Memory B cell (primary cell): ENCODE results near the gene RMND5B.
A peak's percentile ranks its signal among the peaks of the same experiment; 100 is the strongest.

Source experiments
- ATAC-seq: fragments of 150-1000 bp; cut with Tn5 transposase; 2 replicates; pipeline ENCODE4 v1.10.0; 2021; ENCODE audit warnings: low read depth, mild to moderate bottlenecking, moderate library complexity
- DNase-seq, 2 donors: peaks; one replicate each; pipeline ENCODE4 v3.0.0; 2022; ENCODE audit warnings: low spot score in 2 of 2
- H3K27ac Mint-ChIP-seq: one replicate; pipeline ENCODE4 v1.8.0; 2022; ENCODE audit warnings: mild to moderate bottlenecking, moderate library complexity, mixed read lengths
- H3K27me3 Mint-ChIP-seq: one replicate; pipeline ENCODE4 v1.8.0; 2022; ENCODE audit warnings: mixed read lengths
- H3K36me3 Mint-ChIP-seq: one replicate; pipeline ENCODE4 v1.8.0; 2022; ENCODE audit warnings: mild to moderate bottlenecking, mixed read lengths
- H3K4me1 Mint-ChIP-seq: one replicate; pipeline ENCODE4 v1.8.0; 2022; ENCODE audit warnings: mixed read lengths
- H3K4me3 Mint-ChIP-seq: one replicate; pipeline ENCODE4 v1.8.0; 2022; ENCODE audit warnings: mild to moderate bottlenecking, moderate library complexity, mixed read lengths
- H3K9me3 Mint-ChIP-seq: one replicate; pipeline ENCODE4 v1.8.0; 2022; ENCODE audit warnings: mixed read lengths

Gene RMND5B

DNA sequence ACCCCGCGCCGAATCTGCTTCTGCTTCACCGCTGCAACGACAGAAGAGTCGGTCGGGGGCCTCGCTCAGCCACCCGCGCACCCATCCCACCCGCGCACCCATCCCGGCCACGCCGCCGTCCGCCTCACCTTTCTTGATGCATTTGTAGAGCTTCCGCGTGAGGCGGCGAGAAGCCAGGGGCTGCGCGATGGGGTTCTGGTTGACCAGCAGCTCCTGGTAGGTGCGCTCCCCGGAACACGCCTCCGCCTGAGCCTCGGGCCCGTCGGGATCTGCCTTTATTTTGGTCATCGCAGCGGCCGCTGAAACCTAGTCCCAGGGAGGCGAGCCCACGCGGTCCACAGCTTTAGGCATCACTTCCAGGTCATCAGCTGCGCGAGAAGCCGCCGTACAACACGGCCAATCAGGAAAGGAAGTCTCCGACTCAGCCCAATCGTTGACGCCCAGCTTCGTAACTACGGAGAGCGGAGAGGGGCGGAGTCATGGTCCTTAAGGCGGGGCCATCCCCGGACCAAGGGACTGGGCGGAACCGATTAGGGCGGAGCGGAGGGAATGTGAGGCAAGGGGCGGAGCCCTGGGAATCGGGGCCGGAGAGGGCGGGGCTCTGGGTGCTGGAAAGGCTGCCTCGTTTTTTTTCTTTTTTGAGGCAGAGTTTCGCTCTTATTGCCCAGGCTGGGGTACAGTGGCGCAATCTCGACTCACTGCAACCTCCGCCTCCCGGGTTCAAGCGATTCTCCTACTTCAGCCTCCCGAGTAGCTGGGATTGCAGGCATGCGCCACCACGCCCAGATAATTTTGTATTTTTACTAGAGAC, 22.9 kb downstream of the RMND5B start, which contains the start of gene NHP2:
NHP2 (minus strand) TSS at position 356 of the 811 bp plus-strand sequence; CDS start at position 288, 68 bp downstream.
- H3K4me3 Mint-ChIP-seq: peak within 1 kb of the TSS; percentile 91
- H3K4me1 Mint-ChIP-seq: peaks cover 31% of the 10 kb centered on the region
- peaks cover 7% of the 10 kb centered on the region for H3K36me3 Mint-ChIP-seq
- H3K9me3 Mint-ChIP-seq: no peaks in the 10 kb centered on the region
- peak; percentile 99 for ATAC-seq
- H3K27me3 Mint-ChIP-seq: no peaks in the 10 kb centered on the region
- DNase-seq: peak; percentile 90 to 96
- peak within 1 kb of the TSS; percentile 88 for H3K27ac Mint-ChIP-seq

DNA sequence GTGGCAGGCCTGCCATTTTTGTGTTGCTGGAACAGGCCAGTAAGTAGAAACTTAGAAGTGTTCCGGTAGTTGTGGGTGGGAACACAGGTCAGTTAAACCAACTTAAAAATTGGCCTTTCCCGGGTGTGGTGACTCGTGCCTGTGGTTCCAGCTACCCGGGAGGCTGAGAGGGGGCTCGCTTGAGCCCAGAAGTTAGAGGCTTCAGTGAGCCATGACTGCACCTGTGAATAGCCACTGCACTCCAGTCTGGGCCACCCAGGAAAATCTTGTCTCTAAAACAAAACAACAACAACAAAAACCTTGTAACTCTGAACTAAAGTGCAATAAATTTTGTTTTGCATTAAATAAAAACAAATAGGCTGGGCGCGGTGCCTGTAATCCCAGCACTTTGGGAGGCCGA, 24.3 kb downstream of the RMND5B start:
- H3K36me3 Mint-ChIP-seq: peaks cover 6% of the 10 kb centered on the region
- no peak overlapping the region for H3K4me3 Mint-ChIP-seq
- no peaks in the 10 kb centered on the region for H3K27me3 Mint-ChIP-seq
- no peaks in the 10 kb centered on the region for H3K9me3 Mint-ChIP-seq
- DNase-seq: no peak
- H3K27ac Mint-ChIP-seq: no peak overlapping the region
- peaks cover 29% of the 10 kb centered on the region for H3K4me1 Mint-ChIP-seq
- ATAC-seq: no peak

GRCh38 chr5:178160176-178160575, 29.4 kb downstream of the RMND5B start:
- Mint-ChIP-seq H3K36me3 (peaks cover 2% of the 10 kb centered on the region), H3K4me1 (peaks cover 6% of the 10 kb centered on the region), H3K27ac (no peak overlapping the region), H3K4me3 (no peak overlapping the region), H3K9me3 (no peaks in the 10 kb centered on the region), H3K27me3 (peaks cover 7% of the 10 kb centered on the region)
- ATAC-seq (no peak), DNase-seq (no peak)

DNA sequence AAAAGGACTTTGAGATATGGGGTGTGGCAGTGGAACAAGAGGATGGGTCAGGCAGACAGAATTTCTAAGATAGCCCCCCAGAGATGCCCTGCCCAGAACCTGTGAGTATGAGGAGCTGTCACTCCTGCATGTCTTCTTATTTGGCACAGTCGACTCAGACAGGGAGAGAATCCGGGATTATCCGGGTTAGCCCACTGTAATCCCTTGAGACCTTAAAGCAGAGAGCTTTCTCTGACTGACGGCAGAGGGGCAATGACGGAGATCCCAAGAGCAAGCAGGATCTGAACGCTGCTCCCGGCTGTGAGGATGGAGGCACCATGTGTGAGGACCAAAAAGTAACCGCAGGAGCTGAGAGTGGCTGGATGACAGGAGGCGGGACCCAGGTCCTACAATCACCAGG, 31.7 kb downstream of the RMND5B start:
- no peak overlapping the region for H3K27ac Mint-ChIP-seq
- H3K4me3 Mint-ChIP-seq: no peak overlapping the region
- DNase-seq (no peak), ATAC-seq (no peak)
- H3K27me3 Mint-ChIP-seq: peaks cover 7% of the 10 kb centered on the region
- H3K9me3 Mint-ChIP-seq: no peaks in the 10 kb centered on the region
- H3K36me3 Mint-ChIP-seq: peaks cover 2% of the 10 kb centered on the region
- H3K4me1 Mint-ChIP-seq: peaks cover 6% of the 10 kb centered on the region

- ATAC-seq (peak; percentile 99), DNase-seq (peak; percentile 98 to 100)
- H3K27me3 Mint-ChIP-seq: peaks cover 7% of the 10 kb centered on the region
- H3K4me1 Mint-ChIP-seq: peaks cover 10% of the 10 kb centered on the region
- H3K4me3 Mint-ChIP-seq: peak overlapping the region; percentile 55
- H3K27ac Mint-ChIP-seq: peak overlapping the region; percentile 25
- peaks cover 2% of the 10 kb centered on the region for H3K36me3 Mint-ChIP-seq
- H3K9me3 Mint-ChIP-seq: no peaks in the 10 kb centered on the region
Observed at GRCh38 chr5:178163772-178164735, 33.2 kb downstream of the RMND5B start.

GRCh38 chr5:178165581-178165980, 34.8 kb downstream of the RMND5B start:
- DNase-seq (no peak), ATAC-seq (no peak)
- Mint-ChIP-seq H3K4me1 (peaks cover 10% of the 10 kb centered on the region), H3K36me3 (peaks cover 2% of the 10 kb centered on the region), H3K4me3 (no peak overlapping the region), H3K27me3 (peaks cover 10% of the 10 kb centered on the region), H3K27ac (no peak overlapping the region), H3K9me3 (no peaks in the 10 kb centered on the region)

DNA sequence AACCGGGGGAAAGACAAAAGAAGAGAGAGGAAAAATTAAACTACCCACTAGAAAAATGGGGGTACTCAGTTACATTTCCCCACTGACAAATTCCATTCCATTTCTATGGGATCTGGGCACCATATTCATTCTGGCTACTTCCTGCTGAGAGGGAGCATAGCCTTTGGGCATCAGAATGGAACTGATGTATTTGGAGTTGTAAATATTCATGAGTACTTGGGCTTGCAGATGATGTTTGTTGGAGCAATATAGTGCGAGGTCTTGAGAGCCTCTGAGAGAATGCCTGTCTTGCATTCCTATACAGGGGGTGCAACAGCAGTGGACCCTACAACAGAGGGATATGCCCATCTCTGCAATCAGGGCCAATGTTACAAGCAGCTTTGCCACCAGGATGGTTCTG, 39.6 kb downstream of the RMND5B start:
- Mint-ChIP-seq H3K4me3 (no peak overlapping the region), H3K36me3 (no peaks in the 10 kb centered on the region), H3K4me1 (peaks cover 5% of the 10 kb centered on the region), H3K27me3 (peaks cover 2% of the 10 kb centered on the region), H3K27ac (no peak overlapping the region), H3K9me3 (no peaks in the 10 kb centered on the region)
- no peak for DNase-seq
- no peak for ATAC-seq

- H3K9me3 Mint-ChIP-seq: peaks cover 1% of the 10 kb centered on the region
- DNase-seq: no peak
- no peaks in the 10 kb centered on the region for H3K4me1 Mint-ChIP-seq
- H3K36me3 Mint-ChIP-seq: peaks cover 1% of the 10 kb centered on the region
- H3K27me3 Mint-ChIP-seq: peaks cover 9% of the 10 kb centered on the region
- H3K27ac Mint-ChIP-seq: no peak overlapping the region
- no peak overlapping the region for H3K4me3 Mint-ChIP-seq
- ATAC-seq: no peak
Observed at GRCh38 chr5:178174456-178174855, 43.6 kb downstream of the RMND5B start.

DNA sequence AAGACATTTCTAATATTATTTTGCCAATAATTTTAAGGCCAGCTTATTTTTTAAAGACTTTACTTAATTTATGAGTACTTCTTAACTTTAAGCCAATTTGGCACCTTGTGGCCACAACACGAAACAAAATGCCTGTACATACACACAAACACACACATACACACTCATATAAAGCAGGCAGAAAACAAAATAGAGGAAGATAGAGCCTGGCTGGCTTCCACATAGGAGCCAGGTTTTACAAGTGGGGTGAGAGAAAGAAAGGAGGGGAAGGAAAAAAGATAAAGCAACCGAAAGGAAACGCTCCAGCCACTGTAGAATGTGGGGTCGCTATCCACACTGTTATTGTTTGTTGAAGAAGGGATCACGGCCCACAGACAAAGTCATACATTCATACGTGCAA, 46.0 kb downstream of the RMND5B start:
- DNase-seq (no peak), ATAC-seq (no peak)
- Mint-ChIP-seq H3K9me3 (peaks cover 1% of the 10 kb centered on the region), H3K27ac (no peak overlapping the region), H3K36me3 (peaks cover 1% of the 10 kb centered on the region), H3K4me1 (no peaks in the 10 kb centered on the region), H3K4me3 (no peak overlapping the region), H3K27me3 (peaks cover 10% of the 10 kb centered on the region)

- peaks cover 2% of the 10 kb centered on the region for H3K4me1 Mint-ChIP-seq
- H3K27me3 Mint-ChIP-seq: peaks cover 10% of the 10 kb centered on the region
- H3K9me3 Mint-ChIP-seq: peaks cover 1% of the 10 kb centered on the region
- H3K4me3 Mint-ChIP-seq: no peak overlapping the region
- no peak for ATAC-seq
- DNase-seq: no peak
- H3K27ac Mint-ChIP-seq: no peak overlapping the region
- peaks cover 1% of the 10 kb centered on the region for H3K36me3 Mint-ChIP-seq
Observed at GRCh38 chr5:178177569-178177968, 46.8 kb downstream of the RMND5B start.

DNA sequence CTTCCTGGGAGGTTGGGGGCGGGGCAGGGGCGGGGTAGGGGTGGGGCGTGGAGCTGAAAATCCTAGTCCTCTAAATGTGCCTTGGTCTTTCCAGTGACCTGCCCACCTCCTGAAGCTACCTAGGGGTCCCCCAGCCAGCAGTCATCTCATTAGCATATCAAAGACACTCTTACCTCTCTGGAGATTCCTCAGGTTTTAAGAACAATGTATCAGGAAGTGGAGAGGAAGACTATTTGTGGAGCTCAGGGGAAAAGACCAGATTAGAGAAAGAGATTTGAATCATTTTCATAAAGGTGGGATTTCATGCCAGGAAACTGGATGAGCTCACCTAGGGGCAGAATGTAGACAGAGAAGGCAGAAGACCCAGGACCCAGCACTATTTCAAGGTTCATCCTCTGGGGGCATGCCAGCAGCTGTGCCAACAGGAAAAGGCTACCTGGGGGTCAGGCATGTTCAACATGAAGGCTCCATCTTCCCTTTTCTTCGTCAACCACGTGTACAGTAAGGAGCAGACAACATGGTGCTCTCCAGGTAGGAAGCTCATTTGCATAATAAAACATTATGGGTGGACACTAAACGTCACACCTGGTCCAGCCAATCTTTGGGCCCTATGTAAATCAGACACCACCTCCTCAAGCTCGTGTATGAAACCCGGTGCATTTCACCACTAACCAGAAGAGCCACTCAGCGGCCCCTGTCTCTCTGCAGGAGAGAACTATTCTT, 49.5 kb downstream of the RMND5B start:
- Mint-ChIP-seq H3K9me3 (peaks cover 1% of the 10 kb centered on the region), H3K36me3 (peaks cover 1% of the 10 kb centered on the region), H3K4me1 (peaks cover 2% of the 10 kb centered on the region), H3K27ac (no peak overlapping the region), H3K27me3 (peaks cover 10% of the 10 kb centered on the region), H3K4me3 (no peak overlapping the region)
- ATAC-seq (no peak), DNase-seq (no peak)

GRCh38 chr5:178182158-178182876, 51.5 kb downstream of the RMND5B start:
- Mint-ChIP-seq H3K27ac (no peak overlapping the region), H3K4me3 (no peak overlapping the region), H3K36me3 (peaks cover 1% of the 10 kb centered on the region), H3K9me3 (peaks cover 1% of the 10 kb centered on the region), H3K4me1 (peaks cover 2% of the 10 kb centered on the region), H3K27me3 (peaks cover 7% of the 10 kb centered on the region)
- ATAC-seq: no peak
- no peak for DNase-seq

- ATAC-seq (no peak), DNase-seq (no peak)
- Mint-ChIP-seq H3K4me3 (no peak overlapping the region), H3K9me3 (no peaks in the 10 kb centered on the region), H3K27me3 (peaks cover 9% of the 10 kb centered on the region), H3K36me3 (no peaks in the 10 kb centered on the region), H3K4me1 (peaks cover 2% of the 10 kb centered on the region), H3K27ac (no peak overlapping the region)
Observed at GRCh38 chr5:178186427-178186826, 55.6 kb downstream of the RMND5B start.
